Pons (tissue), 1 donor: ENCODE data around the gene CCR7.

Experiments used
- DNase-seq: peaks from one replicate; pipeline ENCODE4 v3.0.0-alpha.2; 2016; ENCODE audit warnings: low spot score

The CCR7 gene

DNA sequence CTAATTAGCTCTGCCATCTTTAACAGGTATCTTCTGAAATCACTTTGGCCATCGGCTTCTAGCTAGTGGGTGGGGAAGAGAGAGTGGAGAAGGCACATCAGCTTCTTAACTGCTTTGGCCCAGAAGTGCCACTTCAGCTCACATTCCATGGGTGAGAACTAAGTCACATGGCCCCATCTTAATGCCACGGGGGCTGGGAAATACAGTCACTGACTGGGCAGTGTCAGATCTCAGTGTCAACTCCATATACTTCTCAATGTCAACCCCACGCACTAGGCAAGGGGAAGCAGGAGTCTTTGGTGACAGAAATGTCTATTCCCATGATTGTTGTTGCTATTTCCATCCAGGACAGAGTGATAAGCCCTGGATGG lies 29.4 kb downstream of the CCR7 start:
- DNase-seq: no peak

DNA sequence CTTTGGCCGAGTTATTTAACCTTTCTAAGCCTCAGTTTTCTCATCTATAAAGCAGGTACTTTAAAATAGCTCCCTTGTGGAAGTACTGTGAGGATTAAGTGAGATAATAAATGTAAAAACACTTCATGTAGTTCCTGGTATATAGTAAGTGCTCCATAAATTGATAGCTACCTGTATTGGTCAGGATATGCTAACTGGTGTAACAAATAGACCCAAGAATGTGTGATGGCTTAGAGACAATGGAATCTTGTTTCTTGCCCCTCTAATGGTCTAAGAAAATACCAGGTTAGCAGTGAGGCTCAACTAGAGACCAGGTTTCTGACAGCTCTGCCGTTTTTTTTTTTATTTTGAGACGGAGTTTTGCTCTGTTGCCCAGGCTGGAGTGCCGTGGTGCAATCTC lies 29.8 kb downstream of the CCR7 start:
- DNase-seq: no peak

DNA sequence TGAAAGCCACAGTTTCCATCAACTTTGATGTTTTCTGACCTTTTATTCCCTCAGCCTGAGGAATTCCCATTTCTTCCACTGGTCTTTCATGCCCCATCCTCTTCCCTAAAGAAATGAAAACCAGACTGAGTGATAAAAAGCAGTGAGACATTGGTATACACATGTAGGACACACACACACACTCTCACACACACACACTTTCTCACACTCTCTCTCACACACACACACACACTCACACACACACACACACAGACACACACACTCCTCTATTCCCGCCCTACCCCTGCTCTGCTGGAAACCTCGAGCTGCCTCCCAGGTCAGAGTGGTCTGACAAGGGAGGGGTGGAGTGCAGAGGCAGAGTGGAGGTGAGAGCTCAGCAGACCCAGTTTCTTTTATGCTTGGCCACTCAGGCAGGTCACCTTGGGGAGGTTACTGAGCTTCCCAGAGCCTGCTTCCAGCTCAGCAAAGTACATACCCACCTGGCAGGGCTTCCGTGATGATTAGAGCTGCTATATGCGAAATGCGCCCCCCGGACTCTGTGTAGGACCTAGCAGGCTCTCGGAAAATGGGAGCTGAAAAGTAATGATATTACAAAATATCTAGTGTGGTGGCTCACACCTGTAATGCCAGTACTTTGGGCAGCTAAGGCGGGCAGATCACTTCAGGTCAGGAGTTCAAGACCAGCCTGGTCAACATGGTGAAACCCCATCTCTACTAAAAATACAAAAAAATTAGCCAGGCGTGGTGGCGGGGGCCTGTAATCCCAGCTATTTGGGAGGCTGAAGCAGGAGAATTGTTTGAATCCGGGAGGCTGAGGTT lies 30.7 kb downstream of the CCR7 start:
- DNase-seq: no peak

DNA sequence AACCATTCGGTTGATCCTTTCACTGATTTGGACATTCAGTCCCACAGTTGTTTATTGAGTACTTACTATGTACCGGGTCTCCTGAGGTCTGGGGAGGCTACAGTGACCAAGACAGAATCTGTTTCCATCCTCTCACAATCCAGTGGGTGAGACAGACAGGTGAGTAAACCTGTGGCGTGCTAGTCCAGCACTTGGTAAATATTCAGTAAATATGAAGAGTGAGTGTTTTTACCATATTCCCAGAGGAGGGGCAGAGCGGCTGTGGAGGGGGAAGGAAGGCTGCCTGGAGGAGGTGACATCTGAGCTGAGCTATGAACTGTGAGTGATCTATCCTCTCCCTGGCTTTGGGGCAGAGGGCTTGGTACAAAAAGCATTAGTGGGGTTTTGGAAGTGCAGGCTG lies 31.4 kb downstream of the CCR7 start:
- DNase-seq: no peak

DNA sequence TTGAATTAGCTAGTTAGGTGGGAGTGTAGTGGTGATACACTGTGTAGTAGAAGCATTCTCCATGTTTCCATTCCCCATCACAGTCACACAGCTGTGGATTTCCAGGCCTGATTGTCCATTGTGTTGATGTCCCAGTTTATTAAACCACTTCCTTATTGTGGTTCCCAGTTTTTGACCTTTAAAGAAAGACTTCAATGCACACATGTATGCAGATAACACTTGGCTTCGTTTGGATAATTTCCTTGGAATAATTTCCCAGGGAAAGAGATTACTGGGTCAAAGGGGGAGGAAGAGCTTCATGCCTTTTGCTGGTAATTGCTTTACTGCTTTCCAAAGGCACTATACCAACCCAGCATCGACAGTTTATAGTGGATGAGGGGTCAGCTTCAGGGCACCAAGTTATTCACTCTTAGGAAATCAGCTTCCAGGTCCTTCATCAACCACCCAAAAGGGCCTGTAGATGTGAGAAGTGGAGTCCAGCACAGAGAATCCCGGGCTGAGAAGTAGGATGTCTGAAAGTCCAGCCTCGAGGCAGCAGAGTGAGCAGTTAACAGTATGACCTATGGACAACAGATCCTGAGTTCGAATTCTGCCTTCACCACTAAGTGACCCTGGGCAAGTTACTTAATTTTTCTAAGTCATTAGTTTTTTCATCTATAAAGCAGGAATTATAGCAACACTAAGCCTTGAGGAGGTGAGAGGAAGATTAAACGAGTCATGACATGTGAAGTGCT lies 32.6 kb downstream of the CCR7 start:
- DNase-seq: no peak

DNA sequence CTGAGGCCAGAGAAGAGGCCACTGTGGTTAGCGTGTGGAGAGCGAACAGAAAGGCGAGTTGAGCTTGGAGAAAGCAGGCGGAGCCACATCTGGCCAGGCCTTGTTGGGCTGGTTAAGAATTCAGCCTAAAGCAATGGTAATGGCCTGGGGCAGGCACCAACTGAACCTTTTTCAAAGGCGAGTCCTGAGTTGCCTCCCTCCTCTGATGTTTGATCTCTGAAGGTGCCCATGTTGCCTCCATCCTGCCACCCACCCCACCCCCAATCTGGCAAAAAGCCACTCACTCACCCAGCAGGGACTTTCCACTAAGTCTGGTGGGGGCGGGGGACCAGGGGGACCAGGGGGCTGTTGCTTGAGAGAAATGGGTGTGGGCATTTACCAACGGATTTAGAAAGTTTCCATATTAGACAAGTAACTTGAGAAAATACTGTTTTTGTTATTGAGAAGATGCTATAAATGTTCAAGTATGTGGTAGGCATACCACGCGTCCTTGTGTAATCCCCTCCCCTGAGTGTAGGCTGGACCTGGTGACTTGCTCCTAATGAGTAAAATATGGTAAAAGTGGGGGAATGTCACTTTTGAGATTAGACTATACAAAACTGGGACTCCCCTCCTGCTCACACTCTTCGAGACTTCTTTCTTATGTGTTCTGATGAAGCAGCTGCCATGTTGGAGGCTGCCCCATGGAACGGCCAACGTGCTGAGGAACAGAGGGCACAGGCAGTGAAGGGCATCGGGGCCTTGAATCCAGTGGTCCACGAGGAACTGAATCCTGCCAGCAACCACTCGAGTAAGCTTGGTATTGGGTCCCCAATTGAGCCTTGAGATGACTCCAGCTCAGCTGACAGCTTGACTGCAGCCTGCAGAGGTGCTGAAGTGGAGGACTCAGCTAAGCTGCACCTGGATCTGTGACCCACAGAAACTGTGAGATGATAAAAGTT lies 34.0 kb downstream of the CCR7 start:
- DNase-seq: no peak

DNA sequence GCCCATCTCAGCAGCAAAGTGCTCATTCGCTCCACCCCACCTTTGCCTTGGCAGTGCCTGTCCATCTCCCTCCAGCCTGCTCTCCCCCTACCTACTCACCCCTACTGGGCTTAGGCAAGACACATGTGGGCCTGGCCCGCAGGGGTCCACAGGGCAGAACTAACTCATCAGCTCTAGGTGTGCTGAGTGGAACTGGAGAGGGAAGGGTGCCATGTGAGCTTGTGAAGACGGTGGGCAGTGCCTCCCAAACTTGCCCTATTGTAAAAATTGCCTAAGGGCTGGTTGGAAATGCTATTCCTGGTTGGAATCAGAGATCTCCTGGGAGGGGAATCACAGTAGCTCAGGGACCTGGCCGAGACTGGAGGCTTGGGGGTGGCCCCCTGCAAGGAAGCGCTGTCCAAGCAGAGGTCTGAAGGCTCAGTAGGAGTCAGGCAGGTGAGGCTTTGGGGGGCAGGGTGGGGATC lies 34.7 kb downstream of the CCR7 start:
- DNase-seq: no peak

DNA sequence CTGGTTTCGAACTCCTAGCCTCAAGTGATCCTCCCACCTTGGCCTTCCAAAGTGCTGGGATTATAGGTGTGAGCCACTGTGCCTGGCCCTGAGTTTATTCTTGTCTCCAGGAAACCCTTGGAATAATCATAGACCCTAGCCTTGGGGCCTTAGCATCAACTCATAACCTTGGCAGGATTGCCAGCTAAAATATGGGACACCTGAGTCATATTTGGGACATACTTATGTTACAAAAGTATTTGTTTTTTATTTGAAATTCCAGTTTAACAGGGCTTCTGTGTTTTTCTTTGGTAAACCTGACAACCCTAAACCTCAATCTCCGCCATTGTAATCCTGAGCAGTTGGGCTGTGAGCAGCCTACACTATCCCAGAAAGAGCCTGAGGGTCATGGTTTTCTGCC lies 35.3 kb downstream of the CCR7 start:
- DNase-seq: no peak

DNA sequence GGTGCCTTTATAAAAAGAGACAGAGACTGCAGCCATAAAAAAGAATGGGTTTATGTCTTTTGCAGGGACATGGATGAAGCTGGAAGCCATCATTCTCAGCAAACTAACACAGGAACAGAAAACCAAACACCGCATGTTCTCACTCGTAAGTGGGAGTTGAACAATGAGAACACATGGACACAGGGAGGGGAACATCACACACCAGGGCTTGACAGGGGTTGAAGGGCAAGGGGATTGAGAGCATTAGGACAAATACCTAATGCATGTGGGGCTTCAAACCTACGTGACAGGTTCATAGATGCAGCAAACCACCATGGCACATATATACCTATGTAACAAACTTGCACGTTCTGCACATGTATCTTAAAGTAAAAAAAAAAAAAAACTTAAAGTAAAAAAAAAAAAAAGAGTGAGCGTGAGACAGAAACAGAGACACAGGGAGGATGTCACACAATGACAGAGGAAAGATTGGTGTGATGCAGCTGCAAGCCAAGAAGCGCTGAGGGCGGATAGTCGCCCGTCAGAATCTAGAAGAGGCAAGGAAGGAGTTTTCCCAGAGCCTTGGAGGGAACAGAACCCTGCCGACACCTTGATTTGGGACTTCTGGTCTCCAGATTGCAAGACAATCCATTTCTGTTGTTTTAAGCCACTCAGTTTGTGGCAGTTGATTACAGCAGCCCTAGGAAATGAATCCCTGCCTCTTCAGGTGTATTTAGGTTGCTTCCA lies 36.4 kb downstream of the CCR7 start:
- no peak for DNase-seq

DNA sequence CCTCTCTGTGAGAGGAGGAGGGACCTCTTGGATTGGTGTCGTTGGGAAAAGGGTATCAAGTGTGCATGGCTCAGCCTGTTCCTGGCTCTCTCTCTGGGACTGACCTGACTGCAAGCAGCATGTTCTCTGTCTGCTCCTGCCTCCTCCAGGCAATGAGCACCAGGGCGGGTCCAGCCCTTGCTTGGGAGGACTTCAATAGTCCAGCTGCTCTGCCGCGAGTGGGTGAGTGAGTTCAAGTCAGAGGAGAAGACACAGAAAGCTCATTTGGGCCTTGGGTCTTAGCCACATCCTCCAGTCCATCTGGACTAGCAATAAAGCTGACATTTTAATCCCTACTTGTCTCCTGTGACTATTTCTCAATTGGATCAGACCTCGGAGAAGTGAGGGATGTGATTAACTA lies 38.6 kb downstream of the CCR7 start:
- no peak for DNase-seq

DNA sequence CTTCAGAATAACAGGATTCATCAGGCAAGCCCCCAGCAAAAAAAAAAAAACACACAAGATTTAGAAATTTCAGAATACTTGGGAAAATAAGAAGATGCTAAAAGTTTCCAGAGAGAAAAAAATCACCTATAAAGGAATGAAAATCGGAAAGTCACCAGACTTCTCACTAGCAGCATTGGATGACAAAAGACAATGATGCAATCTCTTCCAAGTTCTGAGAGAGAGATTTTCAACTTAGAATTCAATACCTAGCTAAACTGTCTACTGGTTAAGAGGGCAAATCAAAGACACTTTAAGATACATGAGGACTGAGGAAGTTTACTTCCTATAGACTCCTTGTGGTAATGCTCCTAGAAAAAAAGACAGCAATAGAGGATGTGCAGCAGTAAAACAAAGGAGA lies 40.0 kb downstream of the CCR7 start:
- DNase-seq: no peak

DNA sequence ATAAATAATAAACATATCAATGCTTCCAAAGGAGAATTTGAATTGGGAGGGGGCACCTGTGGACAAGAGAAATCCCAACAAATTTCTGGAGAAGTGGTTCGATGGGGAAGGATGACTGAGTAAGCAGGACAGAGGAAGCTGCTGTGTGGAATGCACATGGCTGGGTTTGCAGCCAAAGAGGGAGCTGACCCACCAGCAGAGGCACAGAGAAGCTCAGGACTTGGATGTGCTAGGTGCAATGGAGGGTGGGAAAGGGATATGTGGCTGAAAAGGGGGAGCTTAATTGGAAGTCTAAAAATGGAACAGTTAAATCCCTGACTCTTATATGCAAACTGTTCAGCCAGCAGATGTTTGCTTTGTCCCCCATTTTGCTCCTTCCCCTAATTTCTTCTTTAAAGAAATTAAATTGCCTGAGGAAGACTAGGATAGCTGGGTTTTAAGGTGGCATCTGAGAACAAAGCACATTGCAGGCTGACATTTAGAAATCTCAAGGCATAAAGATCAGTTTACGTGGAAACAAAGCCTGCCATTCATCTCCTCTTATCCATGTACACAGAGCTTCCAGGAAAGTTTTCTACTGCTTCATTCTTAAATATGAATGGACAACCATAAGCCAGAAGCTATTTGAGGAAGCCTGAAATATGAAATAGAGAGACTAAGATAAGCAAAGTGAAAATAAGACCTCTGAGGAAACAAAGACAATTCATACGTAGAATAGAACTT lies 40.9 kb downstream of the CCR7 start:
- no peak for DNase-seq

DNA sequence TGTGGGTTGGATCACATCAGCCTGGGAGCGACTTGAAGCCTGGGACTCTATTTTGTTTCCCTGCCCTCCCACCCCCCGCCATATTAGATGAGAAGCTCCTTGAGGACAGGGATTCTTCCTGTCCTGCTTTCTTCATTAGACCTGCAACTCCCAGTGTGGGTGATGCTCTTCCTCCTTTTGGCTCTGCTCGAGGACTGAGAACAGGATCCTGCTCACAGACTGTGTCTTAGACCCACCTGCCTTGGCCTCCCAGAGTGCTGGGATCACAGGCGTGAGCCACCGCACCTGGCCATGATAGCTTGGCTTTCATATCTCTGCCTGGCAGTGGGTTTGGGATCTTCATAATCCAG lies 42.3 kb downstream of the CCR7 start:
- no peak for DNase-seq

DNA sequence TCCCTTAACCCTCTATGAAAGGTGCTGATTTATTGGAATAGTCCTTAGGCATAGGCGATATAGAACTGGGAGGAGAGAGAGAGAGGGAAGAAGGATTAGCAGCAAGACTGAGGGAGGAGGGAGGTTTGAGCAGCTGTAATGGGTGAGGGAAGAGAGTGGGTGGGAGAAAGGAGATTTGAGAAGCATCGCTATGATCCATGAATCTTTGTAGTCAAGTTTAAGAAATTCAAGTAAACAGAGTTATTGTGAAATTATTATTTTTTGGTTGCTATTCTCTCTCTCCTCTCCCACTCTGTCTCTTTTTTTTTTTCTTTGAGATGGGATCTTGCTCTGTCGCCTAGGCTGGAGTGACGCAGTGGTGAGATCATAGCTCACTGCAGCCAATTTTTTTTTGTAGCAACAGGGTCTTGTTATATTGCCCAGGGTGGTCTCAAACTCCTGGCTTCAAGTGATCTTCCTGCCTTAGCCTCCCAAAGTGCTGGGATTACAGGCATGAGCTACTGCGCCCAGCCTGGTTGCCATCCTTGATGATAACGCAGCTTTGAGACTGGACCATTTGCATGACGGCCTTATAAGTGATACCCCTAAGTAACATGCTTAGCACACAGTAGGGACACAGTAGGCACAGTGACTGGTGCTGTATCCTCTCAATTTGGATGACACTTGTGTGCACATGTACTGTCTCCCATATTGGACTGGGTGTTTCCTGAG lies 42.9 kb downstream of the CCR7 start:
- no peak for DNase-seq

DNA sequence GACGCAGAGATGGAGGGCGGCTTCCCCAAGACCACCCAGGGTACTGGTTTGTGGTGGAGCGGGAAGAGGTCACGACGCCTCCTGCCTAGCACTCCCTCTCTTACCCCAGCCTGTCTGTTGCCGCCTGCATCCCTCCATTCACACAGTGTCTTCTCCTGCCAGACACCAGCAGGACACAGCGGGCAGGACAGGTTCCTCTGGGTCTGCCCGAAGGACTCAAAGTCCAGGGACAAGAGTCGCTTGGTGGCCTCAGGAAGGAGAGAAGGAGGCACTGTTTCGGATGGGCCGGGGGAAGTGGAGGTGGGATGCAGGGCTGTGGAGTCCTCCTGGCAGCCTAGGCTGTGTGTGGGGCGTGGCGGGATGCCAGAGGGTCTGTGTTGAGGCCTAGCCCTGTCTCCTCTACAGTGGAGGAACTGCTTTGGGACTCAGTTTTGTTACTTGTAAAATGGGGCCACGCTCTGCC lies 44.2 kb downstream of the CCR7 start:
- DNase-seq: no peak

DNA sequence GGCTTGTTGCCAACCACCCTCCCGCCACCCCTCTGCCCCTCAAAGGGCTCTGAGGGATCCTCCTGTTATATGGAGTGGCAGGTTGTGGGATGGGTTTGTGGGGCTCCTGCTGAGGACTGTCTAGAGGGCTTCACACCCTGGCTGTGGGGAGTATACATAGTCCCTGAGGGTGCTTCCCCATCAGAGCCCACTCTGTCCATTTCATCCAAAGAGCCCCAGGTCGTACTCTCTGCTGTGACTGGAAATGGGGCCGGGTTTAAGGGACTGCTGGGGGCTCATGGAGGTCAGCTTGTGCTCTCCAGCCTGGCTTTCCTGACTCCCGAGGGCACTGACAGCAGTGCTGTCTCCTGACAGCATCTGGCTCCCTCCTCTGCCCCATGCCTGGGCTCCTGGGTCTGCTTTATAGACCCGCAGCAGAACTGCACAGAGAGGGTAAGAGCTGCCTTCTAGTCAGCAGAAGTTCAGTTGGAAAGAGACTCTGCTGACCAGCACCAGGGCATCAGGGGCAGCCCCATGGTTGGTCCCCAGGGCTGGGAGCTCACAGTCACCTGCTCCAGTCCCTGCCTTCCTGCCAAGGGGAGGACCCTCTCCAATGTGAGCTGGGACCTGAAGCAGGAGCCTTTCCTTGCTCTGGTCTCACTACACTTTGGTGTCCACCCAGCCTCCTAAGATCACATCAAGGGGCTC lies 46.0 kb downstream of the CCR7 start:
- no peak for DNase-seq

DNA sequence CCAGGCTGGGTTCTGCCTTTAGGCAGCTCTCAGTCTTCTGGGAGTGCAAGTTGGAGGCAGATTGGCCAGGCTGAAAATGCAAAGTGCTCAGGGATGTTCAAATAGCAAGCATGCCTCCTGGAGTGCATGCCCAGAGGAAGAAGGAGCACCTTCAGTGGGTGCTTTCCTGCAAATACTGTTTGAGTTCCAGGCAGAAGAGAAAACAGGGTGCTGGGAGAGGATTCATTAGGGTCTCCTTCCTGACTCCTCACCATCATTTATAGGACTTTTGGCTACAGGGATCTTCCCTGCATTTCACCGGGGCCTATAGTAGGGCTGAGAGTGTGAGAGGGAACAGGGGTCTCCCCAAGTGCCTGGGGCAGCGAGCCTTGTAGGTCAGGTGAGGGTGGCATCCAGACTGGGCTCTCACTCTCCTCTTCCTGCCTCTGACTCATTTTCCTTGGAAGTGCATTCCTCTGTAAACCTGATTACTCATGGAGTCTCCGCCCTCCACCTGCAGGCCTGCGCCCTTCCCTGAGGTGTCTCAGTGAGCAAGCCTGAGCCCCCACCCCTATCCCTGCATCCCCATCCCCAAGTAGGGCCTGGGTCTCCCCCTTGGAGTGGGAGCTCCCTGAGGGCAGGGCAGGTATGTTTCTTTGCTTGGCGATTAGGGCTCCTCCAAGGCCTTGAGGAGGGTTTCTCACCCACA lies 46.7 kb downstream of the CCR7 start:
- DNase-seq: no peak

DNA sequence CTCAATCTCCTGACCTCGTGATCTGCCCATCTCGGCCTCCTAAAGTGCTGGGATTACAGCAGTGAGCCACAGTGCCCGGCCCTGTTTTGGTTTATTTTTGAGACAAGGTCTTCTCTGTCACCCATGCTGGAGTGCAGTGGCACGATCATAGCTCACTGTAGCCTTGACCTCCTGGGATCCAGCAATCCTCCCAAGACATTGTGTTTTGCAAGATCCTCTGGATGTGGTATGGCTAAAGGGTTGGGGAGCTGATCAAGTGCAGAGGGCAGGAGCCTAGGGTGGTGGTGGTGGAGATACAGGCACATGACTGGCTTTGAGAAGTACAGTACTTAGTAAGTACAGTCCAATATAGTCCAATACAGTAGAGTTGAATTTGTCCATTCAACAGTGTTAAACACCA lies 47.3 kb downstream of the CCR7 start:
- DNase-seq: no peak

DNA sequence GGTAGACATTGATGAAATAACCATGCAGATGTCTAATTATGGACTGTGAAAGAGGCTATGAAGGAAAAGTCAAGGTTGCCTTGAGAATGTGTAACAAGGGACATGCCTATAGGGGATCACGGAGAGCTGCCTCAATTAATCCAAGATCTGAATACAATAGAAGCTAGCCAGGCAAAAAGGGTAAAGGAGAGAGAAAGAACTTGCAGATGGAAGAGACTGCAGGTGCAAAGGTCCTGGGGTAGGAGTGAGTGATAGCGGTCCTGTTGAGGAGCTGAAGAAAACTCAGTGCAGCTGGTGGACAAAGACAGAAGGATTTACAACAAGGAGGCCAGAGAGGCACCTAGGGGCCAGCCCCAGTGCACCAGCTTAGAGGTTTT lies 48.0 kb downstream of the CCR7 start:
- DNase-seq: no peak
